Measurements from ENCODE around the gene ELAVL2. TPM values are rescaled to one million over a fixed set of nuclear protein-coding genes. Genes with fewer than 3 reads are reported as not detected.

The ELAVL2 gene
- total and polyA plus RNA-seq, 4 donors: 0.02 to 1.7 TPM; not detected in 2

DNA sequence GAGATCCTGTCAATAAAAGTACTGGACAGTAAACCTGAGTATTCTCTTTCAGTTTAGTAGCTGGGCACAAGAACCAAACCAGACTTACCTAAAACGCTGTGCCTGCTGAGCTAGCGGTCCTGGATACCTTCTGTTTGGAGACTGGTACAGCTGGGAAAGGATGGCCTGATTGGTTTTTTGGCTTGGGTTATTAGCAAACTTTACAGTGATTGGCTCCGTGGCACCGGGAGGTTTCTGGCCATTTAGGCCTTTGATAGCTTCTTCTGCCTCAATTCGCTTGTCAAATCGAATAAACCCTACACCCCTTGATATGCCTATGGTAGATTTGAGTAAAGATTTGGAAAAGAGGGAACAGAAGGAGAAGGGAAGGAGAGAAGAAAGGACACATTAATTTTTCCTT, 124.7 kb downstream of the ELAVL2 start:
- H3K36me3 ChIP-seq (ENCODE audit: control insufficient read depth in 4 of 4, insufficient read depth in 4 of 4, low read length in 4 of 4): no peaks in the 10 kb centered on the region
- WGBS, 2 donors: 93 to 95% methylated on average over 6 of the region's 6 CpGs
- TF ChIP-seq CTCF (IDR thresholded peaks at IDR 0.05; ENCODE audit: control extremely low read depth, extremely low read depth): no peak
- ATAC-seq (ENCODE audit: insufficient read depth, low FRiP score) (no peak), DNase-seq (no peak)
- H3K27ac ChIP-seq (ENCODE audit: low read depth in 1 of 2, low read length in 1 of 2): no peak overlapping the region
- no peaks in the 10 kb centered on the region for H3K27me3 ChIP-seq (ENCODE audit: control insufficient read depth in 3 of 3, insufficient read depth in 3 of 3, low read length in 2 of 3)
- H3K4me3 ChIP-seq: no peak overlapping the region
- H3K9me3 ChIP-seq (ENCODE audit: control insufficient read depth in 4 of 4, insufficient read depth in 3 of 4, low read length in 3 of 4): no peaks in the 10 kb centered on the region
- no peaks in the 10 kb centered on the region for H3K4me1 ChIP-seq (ENCODE audit: control insufficient read depth in 5 of 5, insufficient read depth in 5 of 5, low read length in 5 of 5)
- no peak overlapping the region for H3K9ac ChIP-seq (ENCODE audit: insufficient read depth in 1 of 2, low read length in 2 of 2)

DNA sequence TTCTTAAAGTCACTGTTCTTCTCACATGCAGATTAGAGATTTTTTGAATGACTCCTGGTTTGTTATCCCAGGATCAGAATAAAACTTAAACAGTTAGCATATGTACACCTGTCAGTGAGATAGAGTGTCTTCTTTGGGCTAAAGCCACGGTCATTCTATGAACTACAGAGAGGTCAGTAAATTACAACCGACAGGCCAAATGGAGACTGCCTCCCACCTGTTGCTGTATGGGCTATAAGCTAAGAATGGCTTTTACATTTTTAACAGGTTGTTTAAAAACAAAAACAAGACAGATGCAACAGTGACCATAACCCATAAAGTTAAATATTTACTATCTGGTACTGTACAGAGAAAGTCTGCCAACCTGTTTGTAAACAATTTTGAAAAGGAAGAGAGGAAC, 125.7 kb downstream of the ELAVL2 start:
- Histone ChIP-seq H3K36me3 (ENCODE audit: control insufficient read depth in 4 of 4, insufficient read depth in 4 of 4, low read length in 4 of 4) (no peaks in the 10 kb centered on the region), H3K9ac (ENCODE audit: insufficient read depth in 1 of 2, low read length in 2 of 2) (no peak overlapping the region), H3K4me3 (no peak overlapping the region), H3K27me3 (ENCODE audit: control insufficient read depth in 3 of 3, insufficient read depth in 3 of 3, low read length in 2 of 3) (no peaks in the 10 kb centered on the region), H3K4me1 (ENCODE audit: control insufficient read depth in 5 of 5, insufficient read depth in 5 of 5, low read length in 5 of 5) (no peaks in the 10 kb centered on the region), H3K27ac (ENCODE audit: low read depth in 1 of 2, low read length in 1 of 2) (no peak overlapping the region), H3K9me3 (ENCODE audit: control insufficient read depth in 4 of 4, insufficient read depth in 3 of 4, low read length in 3 of 4) (peaks cover 0 to 2% (median 0%) of the 10 kb centered on the region in 4 donors)
- TF ChIP-seq CTCF (IDR thresholded peaks at IDR 0.05; ENCODE audit: control extremely low read depth, extremely low read depth): no peak
- ATAC-seq (ENCODE audit: insufficient read depth, low FRiP score): no peak
- DNase-seq: no peak
- WGBS, 2 donors: 71 to 74% methylated on average over 2 of the region's 2 CpGs

DNA sequence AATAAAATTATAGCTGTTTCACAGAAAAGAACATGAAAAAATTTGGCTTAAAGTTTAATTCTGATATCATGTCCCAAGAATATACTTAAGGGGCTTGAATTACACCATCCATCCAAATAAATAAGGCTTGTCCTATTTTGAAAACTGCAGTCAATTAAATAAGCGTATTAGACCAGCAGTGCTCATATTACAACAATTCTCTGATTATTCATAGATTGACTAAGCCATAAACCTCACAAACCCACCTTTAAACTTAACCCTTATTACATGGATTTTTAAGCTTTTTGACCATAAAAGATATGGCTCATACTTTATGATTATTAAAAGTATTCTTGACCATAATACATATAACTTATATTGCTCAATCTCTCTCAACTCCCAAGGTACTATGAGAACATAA, 127.9 kb downstream of the ELAVL2 start:
- H3K4me1 ChIP-seq (ENCODE audit: control insufficient read depth in 5 of 5, insufficient read depth in 5 of 5, low read length in 5 of 5): no peaks in the 10 kb centered on the region
- no peak overlapping the region for H3K9ac ChIP-seq (ENCODE audit: insufficient read depth in 1 of 2, low read length in 2 of 2)
- TF ChIP-seq CTCF (IDR thresholded peaks at IDR 0.05; ENCODE audit: control extremely low read depth, extremely low read depth): no peak
- no peak for DNase-seq
- WGBS, 2 donors: 85 to 87% methylated on average over 1 of the region's 1 CpG
- peaks cover 0 to 2% (median 0%) of the 10 kb centered on the region in 4 donors for H3K9me3 ChIP-seq (ENCODE audit: control insufficient read depth in 4 of 4, insufficient read depth in 3 of 4, low read length in 3 of 4)
- no peaks in the 10 kb centered on the region for H3K27me3 ChIP-seq (ENCODE audit: control insufficient read depth in 3 of 3, insufficient read depth in 3 of 3, low read length in 2 of 3)
- H3K27ac ChIP-seq (ENCODE audit: low read depth in 1 of 2, low read length in 1 of 2): no peak overlapping the region
- H3K36me3 ChIP-seq (ENCODE audit: control insufficient read depth in 4 of 4, insufficient read depth in 4 of 4, low read length in 4 of 4): no peaks in the 10 kb centered on the region
- no peak for ATAC-seq (ENCODE audit: insufficient read depth, low FRiP score)
- H3K4me3 ChIP-seq: no peak overlapping the region

DNA sequence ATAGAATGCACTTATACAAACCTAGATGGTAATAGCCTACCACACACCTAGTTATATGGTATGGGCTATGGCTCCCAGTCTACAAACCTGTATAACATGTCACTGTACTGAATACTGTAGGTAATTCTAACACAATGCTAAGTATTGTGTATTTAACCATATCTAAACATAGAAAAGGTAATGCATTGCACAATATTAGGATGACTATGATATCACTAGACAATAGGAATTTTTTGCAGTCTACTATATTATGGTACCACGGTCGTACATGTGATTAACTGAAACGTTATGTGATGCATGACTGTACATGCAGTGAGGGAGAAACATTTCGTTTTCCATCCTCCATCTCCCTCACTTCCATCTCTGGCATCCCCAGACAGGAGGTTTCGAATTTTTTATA, 130.5 kb downstream of the ELAVL2 start:
- WGBS, 2 donors: 87 to 88% methylated on average over 5 of the region's 5 CpGs
- H3K9me3 ChIP-seq (ENCODE audit: control insufficient read depth in 4 of 4, insufficient read depth in 3 of 4, low read length in 3 of 4): peaks cover 0 to 2% (median 0%) of the 10 kb centered on the region in 4 donors
- no peak overlapping the region for H3K27ac ChIP-seq (ENCODE audit: low read depth in 1 of 2, low read length in 1 of 2)
- ATAC-seq (ENCODE audit: insufficient read depth, low FRiP score) (no peak), DNase-seq (no peak)
- no peaks in the 10 kb centered on the region for H3K4me1 ChIP-seq (ENCODE audit: control insufficient read depth in 5 of 5, insufficient read depth in 5 of 5, low read length in 5 of 5)
- no peaks in the 10 kb centered on the region for H3K27me3 ChIP-seq (ENCODE audit: control insufficient read depth in 3 of 3, insufficient read depth in 3 of 3, low read length in 2 of 3)
- no peaks in the 10 kb centered on the region for H3K36me3 ChIP-seq (ENCODE audit: control insufficient read depth in 4 of 4, insufficient read depth in 4 of 4, low read length in 4 of 4)
- no peak overlapping the region for H3K4me3 ChIP-seq
- TF ChIP-seq CTCF (IDR thresholded peaks at IDR 0.05; ENCODE audit: control extremely low read depth, extremely low read depth): no peak
- no peak overlapping the region for H3K9ac ChIP-seq (ENCODE audit: insufficient read depth in 1 of 2, low read length in 2 of 2)
